HFFc6 (cell line): ENCODE measurements around the gene CTSV. TPM values are rescaled to one million over a fixed set of nuclear protein-coding genes. Genes with fewer than 3 reads are reported as not detected.
"Not testable (repeated sequence)": the region's sequence is repeated elsewhere in the genome, so short reads cannot be mapped to it uniquely, and the experiment has no call there.

Experiments used
- DNase-seq: peaks from one replicate; pipeline ENCODE4 v3.0.0-alpha.2; 2018
- H3K27ac Mint-ChIP-seq: 2 replicates; pipeline ENCODE4 v1.8.0; 2020; ENCODE audit warnings: mild to moderate bottlenecking, mixed read lengths
- H3K27me3 Mint-ChIP-seq: 2 replicates; pipeline ENCODE4 v1.8.0; 2021; ENCODE audit warnings: mild to moderate bottlenecking, moderate library complexity, mixed read lengths; ENCODE audit not compliant: insufficient read depth
- H3K36me3 Mint-ChIP-seq: 2 replicates; pipeline ENCODE4 v1.8.0; 2021; ENCODE audit warnings: low read depth, mixed read lengths
- H3K4me1 Mint-ChIP-seq: 2 replicates; pipeline ENCODE4 v1.8.0; 2020; ENCODE audit warnings: low read depth, mixed read lengths
- H3K4me3 Mint-ChIP-seq: 2 replicates; pipeline ENCODE4 v1.8.0; 2020; ENCODE audit warnings: mild to moderate bottlenecking, moderate library complexity, mixed read lengths
- H3K9me3 Mint-ChIP-seq: 2 replicates; pipeline ENCODE4 v1.8.0; 2020; ENCODE audit warnings: mild to moderate bottlenecking, mixed read lengths
- long read RNA-seq: library from polyadenylated mRNA; unstranded; transcript quantifications from one replicate; pipeline ENCODE4 v2.0.0, GENCODE V29; 2019
- total RNA-seq, 6 experiments: library from RNA; stranded (reverse); fragmentation: NEBNext Ultra II Directional; extraction: Animal tissue kit (Norgen Biotek cat#: 25700); gene quantifications; 2 replicates in 1 of 6; 3 replicates in 5 of 6; pipeline ENCODE4 v1.2.3, GENCODE V29; 2021
- TF ChIP-seq, protein P1 (sequence below): fragments of 200-600 bp; sonication (generic); IDR thresholded peaks from 2 replicates; pipeline ENCODE4 v1.5.0; 2021; ENCODE audit warnings: antibody characterized with exemption, mild to moderate bottlenecking

CTSV gene
- total RNA-seq, result under 1 TPM; 0.07 to 0.25 (median 0.14) TPM
- long read RNA-seq, result 0 reads

DNA sequence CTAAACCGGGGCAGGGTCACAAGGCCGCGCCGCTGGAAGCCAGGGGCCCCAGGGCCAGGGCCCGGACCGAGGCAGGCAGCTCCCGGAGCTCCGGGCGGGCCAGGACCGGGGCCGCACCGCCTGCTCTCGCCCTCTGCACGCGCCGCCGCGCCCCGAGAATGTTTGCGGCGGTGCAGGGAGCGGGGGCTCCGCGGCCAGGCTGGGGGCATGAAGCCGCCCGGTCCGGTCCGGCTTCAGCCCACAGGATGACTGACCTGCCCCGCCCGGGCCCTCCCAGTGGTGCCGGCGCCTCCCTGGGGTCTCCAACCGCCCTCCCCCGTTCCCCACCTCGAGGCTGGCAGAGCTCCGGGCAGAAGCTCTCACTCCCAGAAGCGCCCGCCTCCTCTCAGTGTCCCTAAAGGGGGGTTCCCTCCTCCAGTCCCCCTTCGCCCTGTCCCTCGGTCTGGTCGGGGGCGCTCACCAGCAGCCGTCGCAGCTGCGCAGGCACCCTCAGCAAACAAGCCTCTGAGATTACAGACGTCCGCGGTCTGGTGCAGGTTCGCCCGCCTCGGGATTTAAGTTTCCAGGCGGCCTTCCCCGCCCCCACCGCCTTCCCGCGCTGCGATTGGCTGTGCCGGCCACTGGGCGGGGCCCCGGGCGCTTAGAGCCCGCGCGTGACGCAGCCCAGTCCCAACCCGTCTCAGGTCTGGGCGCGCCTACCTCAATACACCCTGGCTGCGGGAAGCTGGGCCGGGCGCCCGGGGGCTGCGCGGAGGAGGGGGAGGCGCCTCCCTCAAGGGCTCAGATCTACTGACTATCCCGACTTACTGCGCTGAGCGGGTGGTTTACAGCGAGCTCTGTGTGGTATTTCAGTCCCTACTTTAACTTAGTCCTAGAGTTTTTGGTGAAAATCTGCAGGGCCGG lies at the start of gene CTSV:
CTSV (minus strand) TSS at position 532 of the 903 bp plus-strand sequence. CDS start 1,099 bp downstream, outside the sequence.
- H3K9me3 Mint-ChIP-seq, result no peaks in the 10 kb centered on the region
- H3K4me1 Mint-ChIP-seq, result peaks cover 5% of the 10 kb centered on the region; the same call in 1 of the 2 replicates
- DNase-seq, result peak; percentile 33
- no peak within 1 kb of the TSS for H3K27ac Mint-ChIP-seq
- H3K4me3 Mint-ChIP-seq, result peak within 1 kb of the TSS; percentile 84
- peaks cover 12% of the 10 kb centered on the region for H3K27me3 Mint-ChIP-seq
- TF ChIP-seq, protein P1, sequence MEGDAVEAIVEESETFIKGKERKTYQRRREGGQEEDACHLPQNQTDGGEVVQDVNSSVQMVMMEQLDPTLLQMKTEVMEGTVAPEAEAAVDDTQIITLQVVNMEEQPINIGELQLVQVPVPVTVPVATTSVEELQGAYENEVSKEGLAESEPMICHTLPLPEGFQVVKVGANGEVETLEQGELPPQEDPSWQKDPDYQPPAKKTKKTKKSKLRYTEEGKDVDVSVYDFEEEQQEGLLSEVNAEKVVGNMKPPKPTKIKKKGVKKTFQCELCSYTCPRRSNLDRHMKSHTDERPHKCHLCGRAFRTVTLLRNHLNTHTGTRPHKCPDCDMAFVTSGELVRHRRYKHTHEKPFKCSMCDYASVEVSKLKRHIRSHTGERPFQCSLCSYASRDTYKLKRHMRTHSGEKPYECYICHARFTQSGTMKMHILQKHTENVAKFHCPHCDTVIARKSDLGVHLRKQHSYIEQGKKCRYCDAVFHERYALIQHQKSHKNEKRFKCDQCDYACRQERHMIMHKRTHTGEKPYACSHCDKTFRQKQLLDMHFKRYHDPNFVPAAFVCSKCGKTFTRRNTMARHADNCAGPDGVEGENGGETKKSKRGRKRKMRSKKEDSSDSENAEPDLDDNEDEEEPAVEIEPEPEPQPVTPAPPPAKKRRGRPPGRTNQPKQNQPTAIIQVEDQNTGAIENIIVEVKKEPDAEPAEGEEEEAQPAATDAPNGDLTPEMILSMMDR, result no peak
- H3K36me3 Mint-ChIP-seq, result no peaks in the 10 kb centered on the region

DNA sequence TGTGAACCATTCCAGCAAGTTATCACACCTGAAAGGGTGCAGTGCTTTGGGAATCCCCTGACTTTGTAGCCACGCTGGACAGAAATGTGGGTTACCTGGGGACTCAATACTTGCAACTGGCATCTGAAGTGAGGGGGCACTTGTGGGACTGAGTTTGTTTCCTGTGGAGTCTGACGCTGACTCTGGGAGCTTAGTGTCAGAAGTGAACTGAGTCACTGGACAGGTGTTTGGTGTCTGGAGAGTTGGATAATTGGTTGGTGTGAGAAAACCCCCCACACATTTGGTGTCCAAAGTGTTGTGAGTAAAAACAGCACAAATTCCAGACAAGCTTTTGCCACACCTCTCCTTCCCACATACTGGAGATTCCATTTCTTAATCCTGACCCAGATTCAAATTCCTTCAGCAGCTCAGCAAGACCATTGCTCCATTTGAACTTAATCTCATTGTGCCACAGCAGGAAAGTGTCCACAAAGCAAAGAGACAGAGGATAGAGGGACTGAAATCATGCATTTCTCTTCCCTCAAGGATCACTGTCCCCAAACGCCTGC lies 48.8 kb upstream of the CTSV start:
- H3K27me3 Mint-ChIP-seq, result peaks cover 15% of the 10 kb centered on the region
- not testable (repeated sequence) for DNase-seq, H3K9me3 Mint-ChIP-seq, H3K27ac Mint-ChIP-seq, H3K36me3 Mint-ChIP-seq, H3K4me3 Mint-ChIP-seq, H3K4me1 Mint-ChIP-seq

- peaks cover 18% of the 10 kb centered on the region for H3K27me3 Mint-ChIP-seq
- H3K4me1 Mint-ChIP-seq, H3K4me3 Mint-ChIP-seq, H3K36me3 Mint-ChIP-seq, DNase-seq, H3K9me3 Mint-ChIP-seq, H3K27ac Mint-ChIP-seq: not testable (repeated sequence)
Measured at GRCh38 chr9:97084562-97084991, 45.6 kb upstream of the CTSV start.

DNA sequence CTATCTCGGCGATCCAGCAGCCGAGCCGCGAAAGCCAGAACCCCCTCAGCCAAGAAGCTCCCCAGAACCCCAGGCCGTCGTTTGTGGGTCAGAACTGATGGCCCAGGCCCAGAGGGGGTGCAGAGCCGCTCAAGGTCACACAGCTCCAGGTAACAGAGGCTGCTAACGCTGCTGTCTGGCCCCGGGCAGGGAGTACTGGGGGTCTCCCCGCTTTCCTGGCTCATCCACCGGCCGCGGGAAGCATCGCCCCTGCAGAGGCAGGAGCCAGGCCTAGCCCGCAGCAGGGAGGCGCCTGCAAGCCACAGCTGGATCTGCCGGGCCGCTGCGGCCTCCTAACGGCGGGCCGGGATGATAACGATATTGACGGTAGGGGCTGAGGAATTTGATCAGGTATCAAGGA lies 39.4 kb upstream of the CTSV start:
- Mint-ChIP-seq H3K27me3 (peaks cover 17% of the 10 kb centered on the region), H3K36me3 (no peaks in the 10 kb centered on the region), H3K9me3 (no peaks in the 10 kb centered on the region), H3K4me3 (no peak overlapping the region), H3K4me1 (no peaks in the 10 kb centered on the region), H3K27ac (no peak overlapping the region)
- TF ChIP-seq, protein P1, result no peak
- DNase-seq, result no peak

GRCh38 chr9:97077452-97078295 lies 38.7 kb upstream of the CTSV start:
- no peak for DNase-seq
- Mint-ChIP-seq H3K4me3 (no peak overlapping the region), H3K27me3 (peaks cover 16% of the 10 kb centered on the region), H3K27ac (no peak overlapping the region), H3K9me3 (no peaks in the 10 kb centered on the region), H3K4me1 (no peaks in the 10 kb centered on the region), H3K36me3 (no peaks in the 10 kb centered on the region)
- TF ChIP-seq, protein P1, result no peak

GRCh38 chr9:97076731-97077451 lies 37.9 kb upstream of the CTSV start:
- peaks cover 16% of the 10 kb centered on the region for H3K27me3 Mint-ChIP-seq
- H3K4me1 Mint-ChIP-seq, result not testable (repeated sequence)

More at GRCh38 chr9:97076731-97077451, 37.9 kb upstream of the CTSV start:
- H3K9me3 Mint-ChIP-seq, H3K36me3 Mint-ChIP-seq, H3K4me3 Mint-ChIP-seq, H3K27ac Mint-ChIP-seq, DNase-seq: not testable (repeated sequence)
